Tibial nerve (tissue), 3 donors: ENCODE results near the gene NBAS.

Source experiments
- CTCF ChIP-seq, 5 experiments: fragments of 200-600 bp in 3 of 5; fragments of 450-650 bp in 2 of 5; sonication (generic) in 3 of 5; IDR thresholded peaks; one replicate each; pipeline ENCODE4 v1.5.1; 2016 to 2019; ENCODE audit warnings: antibody characterized with exemption in 5 of 5, mild to moderate bottlenecking in 3 of 5, moderate library complexity in 2 of 5
- POLR2A ChIP-seq, 2 donors: fragments of 450-650 bp; IDR thresholded peaks; one replicate each; pipeline ENCODE4 v1.6.1; 2017; ENCODE audit warnings: antibody characterized with exemption in 2 of 2, mild to moderate bottlenecking in 2 of 2, moderate library complexity in 2 of 2

GRCh38 chr2:15595936-15596335, 34.8 kb upstream of the NBAS start:
- no peak for TF ChIP-seq CTCF (IDR thresholded peaks at IDR 0.05)
- TF ChIP-seq POLR2A (IDR thresholded peaks at IDR 0.05): no peak
